ENCODE data around the gene DOHH.
"Not testable (repeated sequence)": the region's sequence is repeated elsewhere in the genome, so short reads cannot be mapped to it uniquely, and the experiment has no call there.

DOHH gene

GRCh38 chr19:3456925-3457527 is 43.4 kb downstream of the DOHH start:
- no peak for DNase-seq

GRCh38 chr19:3455960-3456601 is 44.4 kb downstream of the DOHH start:
- no peak for DNase-seq

- DNase-seq, result no peak
Observed at GRCh38 chr19:3455393-3455955, 45.0 kb downstream of the DOHH start.

- no peak for DNase-seq
Observed at GRCh38 chr19:3454656-3455392, 45.6 kb downstream of the DOHH start.

- DNase-seq, result no peak
Observed at GRCh38 chr19:3453840-3454239, 46.6 kb downstream of the DOHH start.

- not testable (repeated sequence) for DNase-seq
Observed at GRCh38 chr19:3452942-3453214, 47.6 kb downstream of the DOHH start.

- no peak for DNase-seq
Observed at GRCh38 chr19:3452171-3452941, 48.1 kb downstream of the DOHH start.

- no peak for DNase-seq
Observed at GRCh38 chr19:3451451-3451866, 49.0 kb downstream of the DOHH start.

- peak; percentile 68 for DNase-seq
Observed at GRCh38 chr19:3450796-3451411, 49.6 kb downstream of the DOHH start.

- no peak for DNase-seq
Observed at GRCh38 chr19:3448616-3449334, 51.7 kb downstream of the DOHH start.

- not testable (repeated sequence) for DNase-seq
Observed at GRCh38 chr19:3446657-3447056, 53.8 kb downstream of the DOHH start.

- no peak for DNase-seq
Observed at GRCh38 chr19:3444695-3445234, 55.7 kb downstream of the DOHH start.

GRCh38 chr19:3443840-3444694 is 56.4 kb downstream of the DOHH start:
- DNase-seq, result no peak

GRCh38 chr19:3442487-3443071 is 57.9 kb downstream of the DOHH start:
- DNase-seq, result no peak

GRCh38 chr19:3441986-3442329 is 58.5 kb downstream of the DOHH start:
- DNase-seq, result no peak

GRCh38 chr19:3441089-3441985 is 59.1 kb downstream of the DOHH start:
- DNase-seq, result no peak
